Mesenchymal stem cell (in vitro differentiated cells and primary cell): ENCODE data around the gene ACTR8.
A peak's percentile ranks its signal among the peaks of the same experiment; 100 is the strongest.

Experiments used
- DNase-seq: peaks from one replicate; pipeline ENCODE4 v3.0.0-alpha.2; 2013
- H2AFZ ChIP-seq: one replicate; pipeline ENCODE4 v1.6.1; 2013; ENCODE audit warnings: low read depth, mild to moderate bottlenecking, control low read depth, inconsistent platforms, low read length, moderate library complexity
- H2AK5ac ChIP-seq: 2 replicates; pipeline ENCODE4 v1.6.1; 2013; ENCODE audit warnings: low read length, moderate library complexity, mild to moderate bottlenecking, inconsistent platforms; ENCODE audit not compliant: severe bottlenecking
- H2BK120ac ChIP-seq: one replicate; pipeline ENCODE4 v1.6.1; 2013; ENCODE audit warnings: low read depth, mild to moderate bottlenecking, inconsistent platforms, low read length, moderate library complexity
- H2BK12ac ChIP-seq, 2 experiments: one replicate each; pipeline ENCODE4 v1.6.1; 2013; ENCODE audit warnings: inconsistent platforms in 2 of 2, low read length in 2 of 2, mild to moderate bottlenecking in 2 of 2, moderate library complexity in 2 of 2, control low read depth in 1 of 2
- H2BK15ac ChIP-seq: one replicate; pipeline ENCODE4 v1.6.1; 2013; ENCODE audit warnings: mild to moderate bottlenecking, low read depth, inconsistent platforms; ENCODE audit not compliant: poor library complexity, severe bottlenecking
- H2BK5ac ChIP-seq: 2 replicates; pipeline ENCODE4 v1.6.1; 2013; ENCODE audit warnings: low read depth, mild to moderate bottlenecking, low read length, control low read depth, inconsistent platforms; ENCODE audit not compliant: poor library complexity, severe bottlenecking
- H3K14ac ChIP-seq, 2 experiments: one replicate each; pipeline ENCODE4 v1.6.1; 2013; ENCODE audit warnings: inconsistent platforms in 2 of 2, low read length in 2 of 2, control low read depth in 1 of 2, mild to moderate bottlenecking in 1 of 2, moderate library complexity in 1 of 2
- H3K18ac ChIP-seq, 2 experiments: one replicate each; pipeline ENCODE4 v1.6.1; 2013; ENCODE audit warnings: inconsistent platforms in 2 of 2, low read length in 2 of 2, control low read depth in 1 of 2, low read depth in 1 of 2, mild to moderate bottlenecking in 1 of 2
- H3K23ac ChIP-seq, 2 experiments: one replicate each; pipeline ENCODE4 v1.6.1; 2013; ENCODE audit warnings: inconsistent platforms in 2 of 2, low read length in 2 of 2, mild to moderate bottlenecking in 2 of 2, moderate library complexity in 2 of 2, control low read depth in 1 of 2
- H3K27ac ChIP-seq: 2 replicates; pipeline ENCODE4 v1.5.1; 2013; ENCODE audit warnings: mild to moderate bottlenecking, moderate library complexity, low read length, control low read depth, inconsistent platforms; ENCODE audit not compliant: poor library complexity, severe bottlenecking
- H3K27me3 ChIP-seq, 2 experiments: 2 replicates each; pipeline versions ENCODE4 v1.6.1 to v1.7.0; 2013; ENCODE audit warnings: low read length in 2 of 2, mild to moderate bottlenecking in 2 of 2, moderate library complexity in 2 of 2, control low read depth in 1 of 2, inconsistent platforms in 1 of 2; ENCODE audit not compliant: control insufficient read depth in 1 of 2, insufficient read depth in 1 of 2
- H3K36me3 ChIP-seq, 2 experiments: 2 replicates each; pipeline versions ENCODE4 v1.6.1 to v1.7.0; 2013; ENCODE audit warnings: low read length in 2 of 2, control low read depth in 1 of 2, inconsistent platforms in 1 of 2, low read depth in 1 of 2, mild to moderate bottlenecking in 1 of 2; ENCODE audit not compliant: insufficient read depth in 2 of 2, control insufficient read depth in 1 of 2
- H3K4ac ChIP-seq, 2 experiments: one replicate each; pipeline ENCODE4 v1.6.1; 2013; ENCODE audit warnings: inconsistent platforms in 2 of 2, low read length in 2 of 2, mild to moderate bottlenecking in 2 of 2, moderate library complexity in 2 of 2, control low read depth in 1 of 2, low read depth in 1 of 2
- H3K4me1 ChIP-seq: 2 replicates; pipeline ENCODE4 v1.6.1; 2013; ENCODE audit warnings: low read depth, low read length, control low read depth; ENCODE audit not compliant: control insufficient read depth, insufficient read depth
- H3K4me2 ChIP-seq: 2 replicates; pipeline ENCODE4 v1.6.1; 2013; ENCODE audit warnings: low read length, mild to moderate bottlenecking, inconsistent platforms; ENCODE audit not compliant: poor library complexity, severe bottlenecking
- H3K4me3 ChIP-seq, 2 experiments: 2 replicates each; pipeline versions ENCODE4 v1.5.1 to v1.7.0; 2013; ENCODE audit warnings: low read length in 2 of 2, mild to moderate bottlenecking in 2 of 2, control low read depth in 1 of 2, low read depth in 1 of 2; ENCODE audit not compliant: insufficient read depth in 1 of 2
- H3K79me1 ChIP-seq: replicated peaks from 2 replicates; pipeline ENCODE4 v1.6.1; 2013; ENCODE audit warnings: mild to moderate bottlenecking, control low read depth, low read length, inconsistent platforms; ENCODE audit not compliant: poor library complexity, severe bottlenecking
- H3K9ac ChIP-seq: 2 replicates; pipeline ENCODE4 v1.7.0; 2013; ENCODE audit warnings: mild to moderate bottlenecking, low read length, moderate library complexity
- H3K9me3 ChIP-seq: 2 replicates; pipeline ENCODE4 v1.7.0; 2013; ENCODE audit warnings: mild to moderate bottlenecking, low read length; ENCODE audit not compliant: control insufficient read depth
- H4K8ac ChIP-seq: one replicate; pipeline ENCODE4 v1.6.1; 2013; ENCODE audit warnings: inconsistent platforms, mild to moderate bottlenecking, low read length, moderate library complexity
- H4K91ac ChIP-seq: one replicate; pipeline ENCODE4 v1.6.1; 2013; ENCODE audit warnings: mild to moderate bottlenecking, low read length, inconsistent platforms
- WGBS: methylation state at CpG from one replicate; pipeline ENCODE4 v1.1.7; 2013; ENCODE audit warnings: mixed read lengths; 5-methylcytosine and 5-hydroxymethylcytosine counted together

The ACTR8 gene

GRCh38 chr3:53841296-53841695 lies 40.7 kb downstream of the ACTR8 start:
- H3K27ac ChIP-seq, result no peak overlapping the region
- no peak overlapping the region for H2AFZ ChIP-seq
- no peak overlapping the region for H2BK12ac ChIP-seq

DNA sequence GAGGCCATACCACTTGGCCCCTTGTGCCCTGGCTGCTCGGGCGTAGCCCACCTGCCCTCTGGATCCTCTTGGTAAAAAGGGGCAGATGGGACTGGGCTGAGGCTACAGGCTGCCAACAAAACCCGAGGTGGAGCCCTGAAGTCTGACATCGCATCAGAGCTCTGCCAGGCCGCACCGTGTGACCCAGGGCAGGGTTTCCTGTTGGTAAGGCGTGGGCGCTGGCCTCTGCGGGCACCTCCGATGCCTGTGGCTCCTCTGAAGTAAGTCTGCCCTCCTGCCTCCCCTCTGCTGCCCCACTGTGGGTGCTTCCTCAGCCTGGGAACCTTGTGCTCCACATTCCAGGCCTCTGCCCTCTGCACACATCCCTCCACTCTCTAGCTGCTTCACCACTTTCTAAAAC lies 44.6 kb downstream of the ACTR8 start:
- no peak overlapping the region for H4K8ac ChIP-seq
- no peak overlapping the region for H3K18ac ChIP-seq
- H3K14ac ChIP-seq, result no peak overlapping the region
- no peak overlapping the region for H2BK15ac ChIP-seq
- H3K9me3 ChIP-seq, result no peaks in the 10 kb centered on the region
- no peak overlapping the region for H3K9ac ChIP-seq
- WGBS, result 85% methylated on average over 10 of the region's 10 CpGs
- H2AK5ac ChIP-seq, result no peak overlapping the region
- H3K27me3 ChIP-seq, result no peaks in the 10 kb centered on the region
- H2BK5ac ChIP-seq, result no peak overlapping the region
- H2AFZ ChIP-seq, result no peak overlapping the region
- H3K4ac ChIP-seq, result no peak overlapping the region
- no peak overlapping the region for H2BK120ac ChIP-seq
- no peak overlapping the region for H4K91ac ChIP-seq
- no peak for DNase-seq
- no peak overlapping the region for H3K4me3 ChIP-seq
- H3K4me1 ChIP-seq, result no peaks in the 10 kb centered on the region
- H3K79me1 ChIP-seq, result no peaks in the 10 kb centered on the region
- H3K4me2 ChIP-seq, result no peak overlapping the region
- H2BK12ac ChIP-seq, result no peak overlapping the region
- no peaks in the 10 kb centered on the region for H3K36me3 ChIP-seq
- no peak overlapping the region for H3K23ac ChIP-seq
- H3K27ac ChIP-seq, result no peak overlapping the region

More at GRCh38 chr3:53841296-53841695, 40.7 kb downstream of the ACTR8 start:
- 94% methylated on average over 4 of the region's 5 CpGs for WGBS
- Histone ChIP-seq H3K23ac (peak overlapping the region in 1 of 2 experiments; percentile 36), H3K4me1 (peaks cover 9% of the 10 kb centered on the region), H3K9ac (no peak overlapping the region), H3K4ac (no peak overlapping the region), H2BK15ac (no peak overlapping the region), H3K79me1 (no peaks in the 10 kb centered on the region), H2BK120ac (no peak overlapping the region), H2AK5ac (no peak overlapping the region), H3K4me2 (no peak overlapping the region), H3K18ac (no peak overlapping the region), H3K27me3 (peaks cover 0 to 8% of the 10 kb centered on the region in 2 experiments), H4K91ac (no peak overlapping the region), H3K14ac (no peak overlapping the region), H2BK5ac (no peak overlapping the region), H3K36me3 (no peaks in the 10 kb centered on the region), H3K4me3 (no peak overlapping the region), H3K9me3 (no peaks in the 10 kb centered on the region), H4K8ac (no peak overlapping the region)
- no peak for DNase-seq

GRCh38 chr3:53836084-53836872 lies 45.7 kb downstream of the ACTR8 start:
- H3K4ac ChIP-seq, result no peak overlapping the region
- 84% methylated on average over 9 of the region's 9 CpGs for WGBS

DNA sequence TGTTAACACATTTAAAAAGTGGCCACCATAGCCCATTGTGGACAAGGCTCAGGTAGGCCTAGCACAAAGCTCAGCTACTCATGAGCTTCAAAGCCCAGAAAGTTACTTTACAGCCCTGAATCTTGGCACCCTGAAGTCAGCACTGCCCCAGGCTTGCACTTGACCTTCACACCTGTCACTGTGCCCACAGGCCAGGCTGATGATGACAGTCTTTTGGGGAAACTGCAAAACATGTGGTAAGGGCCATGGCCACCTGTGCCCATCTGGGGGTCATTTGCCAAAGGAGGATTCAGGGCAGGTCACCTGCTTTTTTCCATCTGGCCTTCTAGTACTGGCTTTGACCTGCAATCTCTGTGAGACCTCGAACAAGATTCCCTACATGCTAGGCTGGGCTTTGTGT lies 46.7 kb downstream of the ACTR8 start:
- no peak overlapping the region for H2AK5ac ChIP-seq
- H2BK15ac ChIP-seq, result no peak overlapping the region
- H2BK12ac ChIP-seq, result no peak overlapping the region
- 67% methylated on average over 1 of the region's 1 CpG for WGBS
- H3K18ac ChIP-seq, result no peak overlapping the region
- DNase-seq, result no peak
- no peak overlapping the region for H4K8ac ChIP-seq
- no peaks in the 10 kb centered on the region for H3K9me3 ChIP-seq
- H4K91ac ChIP-seq, result no peak overlapping the region
- no peaks in the 10 kb centered on the region for H3K79me1 ChIP-seq
- H3K27ac ChIP-seq, result no peak overlapping the region
- H3K9ac ChIP-seq, result no peak overlapping the region
- no peak overlapping the region for H3K23ac ChIP-seq
- no peak overlapping the region for H2BK120ac ChIP-seq
- no peak overlapping the region for H2BK5ac ChIP-seq
- H3K4me1 ChIP-seq, result no peaks in the 10 kb centered on the region
- no peaks in the 10 kb centered on the region for H3K36me3 ChIP-seq
- no peaks in the 10 kb centered on the region for H3K27me3 ChIP-seq
- no peak overlapping the region for H3K4ac ChIP-seq
- H3K4me3 ChIP-seq, result no peak overlapping the region
- H3K14ac ChIP-seq, result no peak overlapping the region
- no peak overlapping the region for H3K4me2 ChIP-seq
- no peak overlapping the region for H2AFZ ChIP-seq

More at GRCh38 chr3:53836084-53836872, 45.7 kb downstream of the ACTR8 start:
- no peak overlapping the region for H3K14ac ChIP-seq
- H4K91ac ChIP-seq, result no peak overlapping the region
- H3K23ac ChIP-seq, result no peak overlapping the region
- H2BK15ac ChIP-seq, result no peak overlapping the region
- no peak overlapping the region for H2AFZ ChIP-seq
- H3K4me1 ChIP-seq, result no peaks in the 10 kb centered on the region
- DNase-seq, result no peak
- no peaks in the 10 kb centered on the region for H3K27me3 ChIP-seq
- no peak overlapping the region for H2BK5ac ChIP-seq
- no peaks in the 10 kb centered on the region for H3K36me3 ChIP-seq
- H3K79me1 ChIP-seq, result no peaks in the 10 kb centered on the region
- H3K4me2 ChIP-seq, result no peak overlapping the region
- H2BK12ac ChIP-seq, result no peak overlapping the region
- H4K8ac ChIP-seq, result no peak overlapping the region
- no peaks in the 10 kb centered on the region for H3K9me3 ChIP-seq
- H3K27ac ChIP-seq, result no peak overlapping the region
- H3K18ac ChIP-seq, result no peak overlapping the region
- H2BK120ac ChIP-seq, result no peak overlapping the region
- H3K4me3 ChIP-seq, result no peak overlapping the region
- H3K9ac ChIP-seq, result no peak overlapping the region
- H2AK5ac ChIP-seq, result no peak overlapping the region
